HK-2 (cell line): ENCODE data around the gene PRR7.
"Not testable (repeated sequence)": the region's sequence is repeated elsewhere in the genome, so short reads cannot be mapped to it uniquely, and the experiment has no call there.

Experiments
- DNase-seq: peaks from one replicate; pipeline ENCODE4 v3.0.0-alpha.2; 2018; ENCODE audit not compliant: unreplicated experiment

PRR7 gene

GRCh38 chr5:177484902-177485549 lies 38.4 kb downstream of the PRR7 start:
- no peak for DNase-seq

GRCh38 chr5:177485753-177486152 lies 39.1 kb downstream of the PRR7 start:
- not testable (repeated sequence) for DNase-seq

GRCh38 chr5:177486256-177486655 lies 39.6 kb downstream of the PRR7 start:
- DNase-seq, result no peak

- DNase-seq, result no peak
Observed at GRCh38 chr5:177487144-177487543, 40.5 kb downstream of the PRR7 start.

- DNase-seq, result no peak
Observed at GRCh38 chr5:177487975-177488374, 41.4 kb downstream of the PRR7 start.

GRCh38 chr5:177489119-177489716 lies 42.6 kb downstream of the PRR7 start:
- DNase-seq, result no peak

- DNase-seq, result no peak
Observed at GRCh38 chr5:177490311-177490991, 43.8 kb downstream of the PRR7 start.

- no peak for DNase-seq
Observed at GRCh38 chr5:177490992-177491391, 44.4 kb downstream of the PRR7 start.

- no peak for DNase-seq
Observed at GRCh38 chr5:177491429-177491945, 44.9 kb downstream of the PRR7 start.

GRCh38 chr5:177491983-177492746 lies 45.6 kb downstream of the PRR7 start:
- DNase-seq, result no peak

- no peak for DNase-seq
Observed at GRCh38 chr5:177492841-177493240, 46.2 kb downstream of the PRR7 start.

GRCh38 chr5:177493795-177494345 lies 47.3 kb downstream of the PRR7 start:
- DNase-seq, result no peak

- DNase-seq, result peak; percentile 91
Observed at GRCh38 chr5:177494346-177495195, 48.0 kb downstream of the PRR7 start.

GRCh38 chr5:177495243-177496060 lies 48.8 kb downstream of the PRR7 start:
- DNase-seq, result peak; percentile 89

- DNase-seq, result peak; percentile 55
Observed at GRCh38 chr5:177496070-177496726, 49.6 kb downstream of the PRR7 start.

- DNase-seq, result peak; percentile 81
Observed at GRCh38 chr5:177496727-177497291, 50.2 kb downstream of the PRR7 start.

- DNase-seq, result peak; percentile 93
Observed at GRCh38 chr5:177497292-177498012, 50.8 kb downstream of the PRR7 start, which contains the start of gene PDLIM7. Gene PDLIM7, minus strand, starts transcription at chr5:177497604. Its CDS starts 1,092 bp downstream, at chr5:177496512.
